Ectodermal cell (in vitro differentiated cells): ENCODE measurements around the gene TLE3.

Experiments used
- H3K27ac ChIP-seq: 2 replicates; pipeline ENCODE4 v1.7.0; 2013; ENCODE audit warnings: mild to moderate bottlenecking, low read depth, low read length; ENCODE audit not compliant: insufficient read depth, poor library complexity, severe bottlenecking
- H3K27me3 ChIP-seq: 2 replicates; pipeline ENCODE4 v1.7.0; 2013; ENCODE audit warnings: mild to moderate bottlenecking, low read length; ENCODE audit not compliant: insufficient read depth, control insufficient read depth, poor library complexity, severe bottlenecking
- H3K36me3 ChIP-seq: one replicate; pipeline ENCODE4 v1.7.0; 2013; ENCODE audit warnings: low read length; ENCODE audit not compliant: control insufficient read depth, insufficient read depth
- H3K4me1 ChIP-seq: one replicate; pipeline ENCODE4 v1.7.0; 2013; ENCODE audit warnings: low read length; ENCODE audit not compliant: control insufficient read depth, insufficient read depth
- H3K4me3 ChIP-seq: 2 replicates; pipeline ENCODE4 v1.7.0; 2013; ENCODE audit warnings: low read depth, low read length, control low read depth; ENCODE audit not compliant: insufficient read depth
- H3K9me3 ChIP-seq: 2 replicates; pipeline ENCODE4 v1.7.0; 2013; ENCODE audit warnings: mild to moderate bottlenecking, low read length, moderate library complexity; ENCODE audit not compliant: control insufficient read depth
- WGBS, 2 experiments: methylation state at CpG; one replicate each; pipeline ENCODE4 v1.1.7; 2013; ENCODE audit warnings: missing lambda C conversion rate in 2 of 2; 5-methylcytosine and 5-hydroxymethylcytosine counted together

TLE3 gene

DNA sequence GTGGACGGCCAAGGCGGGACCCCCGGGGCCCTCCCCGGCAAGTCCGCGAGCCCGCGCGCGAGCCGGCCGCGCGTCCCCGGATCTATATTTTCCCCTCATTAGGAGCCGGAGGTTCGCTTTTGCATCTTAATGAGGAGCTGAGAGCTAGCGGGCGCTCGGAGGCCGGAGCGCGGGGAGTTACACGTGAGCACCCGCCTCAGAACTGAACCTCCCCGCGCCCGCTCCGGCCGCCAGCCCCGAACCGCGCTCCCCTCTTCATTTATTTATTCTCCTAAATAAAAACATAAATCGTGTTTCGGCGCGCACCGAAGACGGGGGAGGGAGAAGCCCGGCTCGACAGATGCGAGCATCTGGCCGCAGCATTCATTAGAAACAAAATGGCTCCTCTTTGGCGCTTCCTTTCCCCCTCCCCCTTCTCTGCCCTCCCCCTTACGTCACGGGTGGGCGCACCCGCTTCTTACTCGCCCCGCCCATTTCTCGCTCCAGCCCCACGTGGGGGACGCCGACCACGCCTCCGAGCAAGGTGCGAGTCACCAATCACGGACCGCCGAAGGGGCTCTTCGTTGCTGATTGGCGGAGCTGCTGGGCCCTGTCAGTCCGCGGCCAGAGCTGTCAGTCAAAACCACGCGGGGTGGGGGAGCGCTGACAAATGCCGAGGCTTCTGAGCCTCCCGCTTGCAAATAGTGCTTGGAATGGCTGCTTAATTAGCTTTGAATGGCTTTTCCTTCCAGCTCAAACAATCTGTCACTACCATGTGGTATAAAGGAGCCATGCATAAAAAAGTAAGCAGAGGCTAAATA, 1.6 kb upstream of the TLE3 start:
- Histone ChIP-seq H3K9me3 (no peaks in the 10 kb centered on the region), H3K4me1 (peaks cover 16% of the 10 kb centered on the region), H3K36me3 (no peaks in the 10 kb centered on the region), H3K27me3 (no peaks in the 10 kb centered on the region), H3K27ac (peak overlapping the region; percentile 97), H3K4me3 (peak overlapping the region; percentile 48)
- 0% methylated on average over 69 of the region's 69 CpGs for WGBS, 2 experiments

DNA sequence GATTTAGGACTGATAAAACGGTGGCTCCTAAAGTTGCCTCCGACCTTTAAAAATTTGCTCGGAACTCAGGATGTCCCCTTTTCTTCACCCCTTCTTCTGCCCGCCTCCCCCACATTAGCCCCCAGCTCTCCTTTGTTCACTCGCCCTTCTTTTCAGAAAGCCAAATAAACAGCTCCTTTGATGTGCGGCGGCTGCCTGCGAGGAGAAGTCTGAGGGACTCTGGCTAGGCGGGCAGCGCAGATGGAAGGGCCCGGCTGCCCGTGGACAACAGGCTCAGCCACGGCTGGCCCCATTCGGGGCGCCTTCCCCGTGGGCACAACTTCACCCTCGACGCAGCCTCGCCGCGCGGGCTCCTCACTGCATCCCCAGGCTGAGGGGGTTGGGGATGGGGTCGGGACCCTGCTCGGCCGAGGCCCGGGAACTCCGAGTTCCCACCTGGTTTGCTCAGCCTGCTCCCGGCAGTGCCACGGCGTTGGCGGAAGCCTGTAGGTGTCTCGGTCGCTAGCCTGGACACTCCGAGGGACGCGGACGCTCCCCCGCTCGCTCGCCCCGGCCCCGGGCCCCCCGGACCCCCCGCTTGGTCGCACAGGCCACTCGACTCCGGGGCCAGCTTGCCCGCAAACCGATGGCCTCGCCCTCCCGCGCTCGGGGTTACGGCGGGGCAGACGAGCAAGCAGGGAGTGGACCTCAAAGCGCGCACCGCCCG, 897 bp upstream of the TLE3 start:
- Histone ChIP-seq H3K36me3 (peaks cover 5% of the 10 kb centered on the region), H3K27ac (peak overlapping the region; percentile 97), H3K27me3 (no peaks in the 10 kb centered on the region), H3K9me3 (no peaks in the 10 kb centered on the region), H3K4me1 (peaks cover 24% of the 10 kb centered on the region), H3K4me3 (peak overlapping the region; percentile 48)
- WGBS, 2 experiments, result 0% methylated on average over 60 of the region's 60 CpGs

DNA sequence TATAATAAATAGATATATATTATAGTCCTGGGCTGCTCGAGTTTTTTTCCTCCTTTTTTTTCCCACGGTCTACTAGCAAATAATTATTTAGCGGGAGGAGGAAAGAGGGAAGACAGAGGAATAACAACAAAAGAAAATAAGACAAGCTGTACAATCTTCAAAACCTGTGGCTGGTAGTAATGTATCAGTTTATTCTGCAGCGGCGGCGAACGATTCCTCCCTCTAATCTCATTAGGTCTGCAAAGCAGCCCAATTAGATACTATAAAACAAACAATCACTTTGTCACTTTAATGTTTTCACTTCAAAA, 390 bp upstream of the TLE3 start:
- Histone ChIP-seq H3K4me1 (peaks cover 28% of the 10 kb centered on the region), H3K9me3 (no peaks in the 10 kb centered on the region), H3K36me3 (peaks cover 5% of the 10 kb centered on the region), H3K27ac (peak overlapping the region; percentile 97), H3K27me3 (no peaks in the 10 kb centered on the region), H3K4me3 (peak overlapping the region; percentile 48)
- 0% methylated on average over 4 to 5 of the region's 7 CpGs for WGBS, 2 experiments

DNA sequence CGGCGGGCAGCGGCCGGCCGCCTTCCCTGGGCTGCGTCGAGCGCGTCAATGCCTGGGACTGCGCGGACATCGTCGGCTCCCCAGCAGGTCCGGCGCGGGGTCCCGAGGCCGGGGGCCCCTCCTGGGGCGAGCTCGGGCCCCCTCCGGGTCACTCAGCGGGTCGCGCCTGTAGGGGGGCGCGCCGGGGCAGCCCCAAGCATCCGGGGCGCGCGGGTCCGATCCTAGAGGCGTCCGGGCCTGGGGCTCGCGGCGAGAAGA, 725 bp downstream of the TLE3 start:
- Histone ChIP-seq H3K9me3 (no peaks in the 10 kb centered on the region), H3K4me1 (peaks cover 39% of the 10 kb centered on the region), H3K27ac (peak overlapping the region; percentile 92), H3K27me3 (no peaks in the 10 kb centered on the region), H3K4me3 (peak overlapping the region; percentile 90), H3K36me3 (peaks cover 7% of the 10 kb centered on the region)
- WGBS, 2 experiments, result 0% methylated on average over 37 of the region's 37 CpGs

DNA sequence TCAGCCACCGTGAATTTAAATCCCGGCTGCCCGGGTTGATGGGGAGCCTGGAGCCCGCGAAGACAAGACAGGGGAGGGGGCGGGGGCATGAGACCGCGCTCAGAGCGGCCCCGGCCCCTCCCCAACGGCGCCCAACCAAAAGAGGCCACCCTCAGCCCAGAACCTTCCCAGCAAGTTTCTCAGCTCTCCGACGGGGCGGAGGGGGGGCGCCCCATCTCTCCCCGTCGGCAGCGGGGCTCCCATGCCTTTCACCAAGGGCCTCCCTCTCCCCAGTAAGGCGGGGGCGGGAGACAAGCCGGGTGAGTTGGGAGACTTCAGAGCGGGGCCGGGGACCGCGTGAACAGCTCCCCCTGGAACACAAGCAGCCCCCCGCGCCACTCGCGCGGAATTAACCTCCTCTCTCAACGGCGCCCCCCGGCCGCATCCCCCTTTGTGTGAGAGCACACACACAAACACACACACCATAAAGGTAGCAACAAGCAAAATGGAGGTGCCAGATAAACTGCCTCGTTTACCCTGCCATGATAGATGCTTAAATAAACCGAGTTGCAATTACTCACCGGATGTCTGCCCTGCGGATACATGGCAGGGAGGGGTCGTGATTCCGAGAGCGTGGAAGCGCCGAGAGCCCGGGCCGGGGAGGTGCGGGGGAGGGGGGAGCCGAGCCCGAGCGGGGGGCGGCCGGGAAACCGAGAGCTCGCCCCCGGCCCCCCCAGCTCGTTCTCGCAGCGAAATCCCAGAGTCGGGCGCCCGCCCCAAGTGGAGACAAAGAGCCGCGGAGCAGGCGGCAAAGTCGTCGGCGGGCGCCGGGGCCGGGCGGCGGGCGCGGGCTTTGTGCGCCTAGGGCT, 1.3 kb downstream of the TLE3 start:
- Histone ChIP-seq H3K4me3 (peak overlapping the region; percentile 90), H3K27ac (peak overlapping the region; percentile 92), H3K4me1 (peaks cover 41% of the 10 kb centered on the region), H3K9me3 (no peaks in the 10 kb centered on the region), H3K27me3 (no peaks in the 10 kb centered on the region), H3K36me3 (peaks cover 10% of the 10 kb centered on the region)
- 0% methylated on average over 75 of the region's 75 CpGs for WGBS, 2 experiments

DNA sequence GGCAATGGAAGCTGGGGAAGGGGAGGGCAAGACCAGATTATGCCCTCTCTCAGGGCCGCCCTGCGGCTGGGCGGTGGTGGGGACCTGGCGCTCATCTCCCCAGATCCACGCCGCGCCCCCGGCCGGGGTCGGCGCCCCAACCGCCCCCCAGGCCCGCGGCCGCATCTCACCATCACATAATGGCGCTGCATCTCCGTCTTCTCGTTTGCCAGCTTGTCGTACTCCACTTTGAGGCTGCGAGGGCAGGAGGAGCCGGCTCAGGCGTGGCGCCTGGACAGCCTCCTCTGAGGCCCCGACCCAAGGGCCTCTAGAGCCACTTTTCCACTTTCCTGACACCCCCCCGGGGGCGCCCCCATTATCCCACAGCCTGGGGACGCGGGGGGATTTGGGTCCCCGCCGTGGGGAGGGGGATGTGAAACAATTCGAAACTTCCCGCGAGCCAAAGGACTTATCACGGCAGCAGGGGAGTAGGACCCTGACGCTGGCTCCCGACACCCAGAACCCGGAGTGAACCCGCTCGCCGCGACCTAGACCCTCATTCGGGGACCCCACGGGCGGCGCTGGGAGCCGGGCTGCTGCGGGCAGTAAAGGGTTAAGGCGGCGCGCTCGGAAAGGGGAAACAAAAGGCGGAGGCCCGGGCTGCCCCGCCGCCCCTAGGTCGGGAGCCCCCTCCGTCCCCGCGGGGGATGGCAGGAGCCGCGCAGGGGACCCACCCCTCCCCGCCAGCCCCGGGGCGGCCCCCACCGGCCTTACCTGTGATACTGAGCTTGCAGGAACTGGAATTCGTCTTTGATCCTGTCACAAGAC, 2.1 kb downstream of the TLE3 start:
- WGBS, 2 experiments, result 0 to 1% methylated on average over 65 to 66 of the region's 66 CpGs
- H3K4me1 ChIP-seq, result peaks cover 48% of the 10 kb centered on the region

DNA sequence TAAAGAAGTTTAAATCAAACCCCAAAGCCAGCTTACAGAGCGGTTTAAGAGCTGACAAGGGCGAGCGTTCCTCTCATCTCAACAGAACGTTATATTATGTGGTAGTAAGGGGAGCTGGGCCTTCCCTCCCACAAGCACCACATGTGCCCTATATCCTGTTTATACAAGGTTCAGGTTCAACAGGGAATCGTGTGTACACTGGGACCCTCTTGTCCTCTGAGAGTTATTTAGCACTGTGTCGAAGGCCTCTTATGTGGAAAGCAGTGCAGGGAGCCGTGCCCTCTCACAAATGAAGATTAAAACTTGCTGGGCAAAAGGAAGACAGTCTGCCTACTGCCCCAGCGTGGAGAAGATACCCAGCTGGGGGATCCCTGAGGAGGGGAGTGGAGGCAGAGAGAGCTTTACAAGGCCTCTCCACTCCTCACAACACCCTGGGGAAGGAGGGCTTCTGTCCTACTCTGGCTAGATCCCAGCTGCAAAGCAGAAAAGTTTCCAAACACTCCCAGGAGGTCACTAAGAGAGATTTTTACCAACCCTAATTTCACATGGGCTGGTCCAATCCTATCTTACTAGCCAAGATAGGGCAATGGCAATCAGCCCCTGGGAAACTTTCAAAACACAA, 2.9 kb downstream of the TLE3 start:
- Histone ChIP-seq H3K27me3 (no peaks in the 10 kb centered on the region), H3K9me3 (no peaks in the 10 kb centered on the region), H3K4me3 (peak overlapping the region; percentile 90), H3K27ac (no peak overlapping the region), H3K36me3 (peaks cover 17% of the 10 kb centered on the region), H3K4me1 (peaks cover 51% of the 10 kb centered on the region)
- WGBS, 2 experiments, result 22 to 41% methylated on average over 4 to 8 of the region's 8 CpGs

More for the DNA sequence above, 2.1 kb downstream of the TLE3 start:
- Histone ChIP-seq H3K27me3 (no peaks in the 10 kb centered on the region), H3K36me3 (peaks cover 14% of the 10 kb centered on the region), H3K27ac (no peak overlapping the region), H3K4me3 (peak overlapping the region; percentile 90), H3K9me3 (no peaks in the 10 kb centered on the region)

DNA sequence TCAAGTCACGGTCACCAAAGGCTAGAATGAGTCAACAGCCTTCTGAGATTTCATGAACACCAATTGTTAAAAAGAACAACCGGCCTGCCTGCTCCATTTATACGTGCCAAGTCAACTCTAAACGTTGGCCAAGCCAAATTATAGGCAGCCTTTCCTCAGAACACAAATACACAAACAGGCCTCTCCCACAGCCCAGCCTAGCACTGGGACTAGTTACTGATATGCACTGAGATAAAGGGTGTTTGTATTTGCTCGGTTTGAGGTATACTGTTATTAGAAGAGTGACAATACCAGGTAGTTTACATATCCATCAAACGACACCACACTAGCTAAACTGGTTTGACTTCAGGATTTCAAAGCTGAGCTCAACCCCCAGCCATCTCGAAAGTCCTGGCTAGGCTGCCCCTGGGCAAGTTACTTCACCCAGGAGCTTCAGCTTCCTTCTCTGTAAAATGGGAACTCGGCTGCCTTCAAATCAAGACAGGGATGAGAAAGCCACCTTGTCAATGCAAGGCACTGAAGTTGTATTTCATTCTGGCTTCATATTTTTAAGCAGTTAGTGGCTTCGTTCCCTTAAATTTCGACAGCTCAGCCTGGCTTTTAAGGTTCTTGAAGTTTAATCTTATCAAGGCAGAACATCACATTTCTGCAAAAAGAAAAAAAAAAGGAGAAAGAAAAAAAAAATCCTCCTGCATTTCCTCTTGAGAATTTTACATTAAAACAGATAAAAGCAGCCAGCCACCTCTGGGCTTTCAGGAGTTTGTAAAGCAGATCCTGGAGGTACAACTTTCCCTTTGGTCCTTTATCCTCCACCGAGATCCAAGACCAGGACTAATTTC, 4.0 kb downstream of the TLE3 start:
- Histone ChIP-seq H3K9me3 (no peaks in the 10 kb centered on the region), H3K36me3 (peaks cover 17% of the 10 kb centered on the region), H3K27ac (no peak overlapping the region), H3K4me1 (peaks cover 61% of the 10 kb centered on the region), H3K27me3 (no peaks in the 10 kb centered on the region), H3K4me3 (peak overlapping the region; percentile 22)
- 33 to 35% methylated on average over 10 to 11 of the region's 11 CpGs for WGBS, 2 experiments

DNA sequence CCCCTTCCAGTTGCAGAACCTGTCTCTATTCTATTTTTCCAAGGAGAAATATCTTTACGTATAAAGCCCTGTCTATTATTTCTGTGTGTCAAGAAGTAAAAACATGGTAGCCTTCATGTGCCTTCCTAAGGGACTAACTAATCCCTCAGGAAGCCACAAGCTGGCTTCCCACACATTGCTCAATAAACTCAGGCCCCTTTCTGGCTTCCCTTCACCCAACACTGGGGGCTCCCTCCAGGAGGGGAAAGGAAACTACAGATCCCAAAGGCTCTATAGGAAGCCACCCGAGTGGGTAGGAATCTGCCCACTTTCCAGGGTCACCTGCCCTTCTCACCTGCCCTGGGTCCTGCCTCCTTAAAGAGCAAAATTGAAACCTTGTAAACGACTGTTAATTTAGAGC, 4.6 kb downstream of the TLE3 start:
- Histone ChIP-seq H3K9me3 (no peaks in the 10 kb centered on the region), H3K36me3 (peaks cover 17% of the 10 kb centered on the region), H3K4me1 (peaks cover 64% of the 10 kb centered on the region), H3K27ac (no peak overlapping the region), H3K27me3 (no peaks in the 10 kb centered on the region), H3K4me3 (no peak overlapping the region)
- WGBS, 2 experiments, result 57 to 60% methylated on average over 3 of the region's 3 CpGs
